Stimulated activated CD8-positive, alpha-beta memory T cell treated with anti-CD3 and anti-CD28 coated beads, Interleukin-7, amount 100 ng/mL, for 48 hours (primary cell): ENCODE results near the gene PHEX.

ENCODE experiments used
- DNase-seq, 2 donors: peaks; one replicate each; pipeline ENCODE4 v3.0.0-alpha.2; 2020; ENCODE audit warnings: low read depth in 1 of 2; ENCODE audit errors: extremely low read depth in 1 of 2

PHEX gene

DNA sequence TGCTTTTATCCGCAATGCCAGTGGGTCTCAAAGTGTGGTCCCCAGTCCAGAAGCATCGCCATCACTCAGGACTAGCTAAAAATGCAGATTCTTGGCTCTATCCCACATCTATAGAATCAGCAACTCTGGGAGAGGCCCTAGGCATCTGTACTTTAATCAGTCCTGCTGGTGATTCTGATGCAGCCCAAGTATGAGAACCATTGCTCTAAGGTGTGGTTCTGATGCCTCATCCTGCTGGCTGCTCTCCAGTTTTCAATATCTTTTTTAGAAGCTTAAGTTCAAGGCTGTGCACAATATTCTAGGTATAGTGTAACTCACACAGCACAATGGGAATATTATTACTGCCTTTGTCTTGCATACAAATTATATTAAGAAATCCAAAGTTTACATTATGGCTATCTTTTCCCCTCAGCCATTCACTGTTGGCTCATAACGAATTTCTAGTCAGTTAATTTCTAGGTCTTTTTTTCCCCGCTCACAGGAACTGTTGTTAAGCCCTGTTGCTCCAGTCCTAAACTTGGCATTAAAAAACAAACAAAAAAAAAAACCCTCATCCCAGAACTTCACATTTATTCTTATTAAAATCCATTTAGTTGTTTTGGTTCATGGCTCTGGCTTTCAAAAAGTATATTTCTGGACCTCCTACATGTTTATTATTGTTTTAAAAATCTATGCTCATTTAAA is 109.1 kb downstream of the PHEX start:
- no peak for DNase-seq

- DNase-seq: no peak
These were observed 115.1 kb downstream of the PHEX start for GRCh38 chrX:22147214-22147613.

DNA sequence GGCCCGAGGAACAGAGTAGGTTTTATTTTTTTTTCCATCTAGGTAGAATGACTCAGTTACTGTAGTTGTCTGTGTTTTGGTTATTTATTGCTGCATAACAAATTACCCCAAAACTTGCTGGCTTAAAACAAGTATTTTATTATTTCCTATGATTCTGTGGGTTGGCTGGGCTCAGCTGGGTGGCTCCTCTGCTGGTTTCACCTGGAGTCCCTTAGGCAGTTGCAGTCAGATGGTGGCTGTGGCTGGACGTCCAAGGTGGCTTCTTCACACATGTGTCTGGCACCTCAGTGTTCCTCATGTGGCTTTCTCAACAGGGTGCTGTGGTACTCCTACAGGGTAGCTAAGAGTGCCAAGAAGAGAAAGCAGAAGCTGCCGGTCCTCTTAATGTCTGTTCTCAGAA is 115.8 kb downstream of the PHEX start:
- no peak for DNase-seq

DNA sequence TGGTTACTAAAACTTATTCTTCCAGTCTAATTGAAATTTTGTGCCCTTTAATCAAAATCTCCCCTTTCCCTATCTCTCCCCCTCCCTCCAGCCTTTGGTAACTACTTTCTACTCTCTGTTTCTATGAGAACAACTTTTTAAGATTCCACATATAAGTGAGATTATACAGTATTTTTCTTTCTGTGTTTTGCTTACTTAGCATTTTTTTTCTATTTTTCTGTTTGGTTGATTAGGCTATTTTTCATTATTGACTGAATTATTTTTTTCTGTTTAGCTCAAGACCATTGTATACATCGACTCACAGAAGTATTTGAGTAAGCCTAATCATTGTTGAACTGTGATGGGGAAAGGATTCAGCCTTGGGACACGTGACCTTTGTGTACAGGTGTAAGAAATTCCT is 116.4 kb downstream of the PHEX start:
- no peak for DNase-seq

DNA sequence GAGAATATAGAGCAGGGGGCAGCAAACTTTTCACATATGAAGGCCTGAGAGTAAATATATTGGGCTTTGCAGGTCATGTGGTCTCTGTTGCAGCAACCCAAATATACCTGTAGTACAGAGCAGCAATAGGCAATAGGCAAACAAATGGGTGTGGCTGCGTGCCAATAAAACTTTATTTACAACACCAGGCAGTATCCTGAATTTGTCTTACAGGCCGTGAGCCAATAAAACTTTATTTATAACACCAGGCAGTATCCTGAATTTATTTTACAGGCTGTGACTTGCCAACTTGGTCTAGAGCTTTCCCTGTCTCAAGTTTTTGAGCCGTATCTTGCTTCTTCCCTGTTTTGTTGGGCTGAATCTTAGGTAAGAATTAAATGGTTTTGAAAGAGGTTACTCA is 118.2 kb downstream of the PHEX start:
- DNase-seq: no peak

- DNase-seq: no peak
These were observed 123.0 kb downstream of the PHEX start for GRCh38 chrX:22155126-22155525.

- DNase-seq: no peak
These were observed 126.9 kb downstream of the PHEX start for GRCh38 chrX:22159071-22159470.

GRCh38 chrX:22163326-22163725 is 131.2 kb downstream of the PHEX start:
- no peak for DNase-seq

DNA sequence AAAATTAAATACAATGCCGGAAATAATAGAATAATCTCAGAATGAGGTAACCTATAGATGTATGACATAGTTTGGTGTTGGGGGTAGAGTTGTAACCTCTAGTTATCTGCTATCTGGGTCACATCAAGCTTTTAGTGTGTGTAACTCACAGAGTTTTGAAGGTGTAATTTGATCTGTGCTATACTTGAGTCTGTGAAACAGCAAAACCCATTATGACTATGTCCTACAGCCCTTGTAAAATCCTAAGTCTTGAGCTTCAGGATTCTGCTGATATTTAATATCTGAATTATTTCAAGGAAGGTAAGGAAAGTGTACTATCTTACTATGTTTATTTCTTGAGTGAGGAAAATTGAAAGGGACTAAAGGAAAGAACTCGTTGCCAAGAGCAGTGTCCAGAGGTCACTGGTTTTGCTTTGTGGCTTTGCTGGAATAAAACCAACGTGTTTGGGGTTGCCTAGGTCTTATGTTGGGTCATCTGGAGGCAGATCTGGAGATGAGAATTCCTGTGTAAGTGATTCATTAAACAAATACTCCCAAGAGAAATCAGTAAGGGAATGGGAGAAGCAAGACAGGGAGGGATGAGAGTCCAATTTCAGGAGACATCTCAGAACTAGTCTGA is 132.8 kb downstream of the PHEX start:
- DNase-seq: no peak

DNA sequence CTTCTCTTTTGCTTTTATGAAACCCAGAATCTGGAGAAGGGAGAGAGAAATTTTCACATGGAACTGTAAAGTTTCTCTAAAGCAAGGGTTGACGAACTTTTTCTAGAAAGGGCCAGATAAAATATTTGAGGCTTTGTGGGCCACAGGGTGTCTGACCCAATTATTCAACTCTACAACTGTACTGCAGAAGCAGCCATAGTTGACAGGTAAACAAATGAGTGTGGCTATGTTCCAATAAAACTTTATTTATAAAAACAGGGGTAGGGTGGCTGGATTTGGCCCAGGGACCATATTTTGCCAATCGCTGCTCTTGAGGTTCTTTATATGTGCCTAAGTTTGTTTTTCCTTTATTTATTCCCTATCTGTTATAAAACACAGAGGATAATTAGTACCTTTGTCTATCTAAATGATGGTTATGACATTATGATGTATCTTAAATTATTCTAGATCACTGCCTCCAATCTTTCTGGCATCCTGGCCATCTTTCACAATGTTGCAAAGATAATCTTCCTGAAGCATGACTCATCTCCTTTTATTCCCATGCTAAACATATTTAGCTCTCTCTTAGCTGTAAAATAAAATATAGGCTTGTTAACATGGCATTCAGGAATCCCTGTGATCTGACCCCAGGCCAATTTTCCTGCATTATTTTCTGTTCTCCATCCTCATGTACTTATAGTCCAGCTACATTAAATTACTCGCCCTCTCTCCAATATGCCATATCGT is 133.8 kb downstream of the PHEX start:
- no peak for DNase-seq

GRCh38 chrX:22171287-22172060 is 139.3 kb downstream of the PHEX start:
- DNase-seq: no peak

GRCh38 chrX:22173966-22174365 is 141.8 kb downstream of the PHEX start:
- no peak for DNase-seq

GRCh38 chrX:22177950-22178515 is 145.9 kb downstream of the PHEX start:
- no peak for DNase-seq

GRCh38 chrX:22184096-22184495 is 152.0 kb downstream of the PHEX start:
- DNase-seq: no peak

GRCh38 chrX:22186165-22186564 is 154.0 kb downstream of the PHEX start:
- no peak for DNase-seq

GRCh38 chrX:22192419-22193060 is 160.4 kb downstream of the PHEX start:
- DNase-seq: peak in 1 of 2 donors; percentile 16

DNA sequence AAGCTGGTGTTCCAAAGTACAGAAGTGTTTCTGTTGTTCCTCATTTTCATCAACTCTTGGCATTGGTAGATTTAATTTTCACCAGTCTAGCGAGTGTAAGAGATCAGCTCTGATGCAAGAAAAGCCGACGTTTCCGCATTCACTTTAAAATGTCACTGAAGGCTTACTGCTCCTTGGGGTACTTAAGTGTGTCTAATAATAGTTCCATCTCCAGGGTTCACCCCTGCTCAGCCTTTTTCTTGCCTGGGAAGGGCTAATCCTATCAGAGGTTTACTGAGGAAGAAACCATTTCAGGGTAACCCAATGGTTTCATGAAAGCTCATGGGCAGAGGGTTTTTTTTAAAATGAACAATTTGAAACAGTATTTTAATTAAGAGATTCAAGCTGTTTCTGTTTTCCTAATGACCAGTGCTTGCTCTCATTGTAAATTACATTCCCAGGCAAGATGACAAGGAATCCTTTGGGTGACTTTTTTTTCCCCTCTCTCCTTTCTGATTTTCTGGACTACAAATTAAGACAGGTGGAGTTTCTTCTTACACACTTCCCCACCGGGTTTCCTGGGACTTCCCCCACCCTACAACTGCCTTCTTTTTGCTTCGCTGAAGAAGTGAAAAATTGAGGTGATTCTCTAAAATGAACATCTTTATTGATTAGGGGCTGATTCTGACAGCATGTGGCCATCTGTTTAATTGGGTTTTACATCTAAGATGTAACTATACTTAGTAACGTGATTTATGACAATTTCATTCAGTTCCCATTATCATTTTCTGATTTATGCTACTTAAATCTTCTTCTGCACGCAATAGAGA is 161.9 kb downstream of the PHEX start:
- no peak for DNase-seq

- DNase-seq: no peak
These were observed 162.5 kb downstream of the PHEX start for GRCh38 chrX:22194660-22194945.

DNA sequence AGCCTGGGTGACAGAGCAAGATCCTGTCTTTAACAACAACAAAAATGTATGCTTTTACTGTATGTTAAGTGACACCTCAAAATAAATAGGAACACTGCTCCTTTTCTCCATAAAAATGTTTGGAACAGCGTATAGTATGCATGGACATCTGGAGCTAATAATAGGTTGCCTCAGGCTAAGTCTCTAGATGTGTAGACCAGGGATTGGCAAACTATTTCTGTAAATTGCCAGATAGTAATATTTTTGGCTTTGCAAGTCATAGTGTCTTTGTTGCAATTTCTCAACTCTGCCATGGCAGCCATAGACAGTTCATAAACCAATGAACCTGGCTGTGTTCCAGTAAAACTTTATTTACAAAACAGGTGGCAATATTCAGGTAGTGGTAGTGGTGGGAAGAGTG is 164.0 kb downstream of the PHEX start:
- no peak for DNase-seq

- DNase-seq: no peak
These were observed 170.1 kb downstream of the PHEX start for GRCh38 chrX:22202251-22202650.
